Activated naive CD8-positive, alpha-beta T cell (primary cell): ENCODE results near the gene ZNF672.
A peak's percentile ranks its signal among the peaks of the same experiment; 100 is the strongest.

Source experiments
- H3K27ac Mint-ChIP-seq: one replicate; pipeline ENCODE4 v1.8.0; 2021; ENCODE audit warnings: mixed read lengths
- H3K27me3 Mint-ChIP-seq: one replicate; pipeline ENCODE4 v1.8.0; 2021; ENCODE audit warnings: mixed read lengths
- H3K36me3 Mint-ChIP-seq: one replicate; pipeline ENCODE4 v1.8.0; 2021; ENCODE audit warnings: mixed read lengths
- H3K4me1 Mint-ChIP-seq: one replicate; pipeline ENCODE4 v1.8.0; 2021; ENCODE audit warnings: low read depth, mixed read lengths
- H3K4me3 Mint-ChIP-seq: one replicate; pipeline ENCODE4 v1.8.0; 2021; ENCODE audit warnings: mild to moderate bottlenecking, mixed read lengths
- H3K9me3 Mint-ChIP-seq: one replicate; pipeline ENCODE4 v1.8.0; 2021; ENCODE audit warnings: low read depth, mixed read lengths

Gene ZNF672

DNA sequence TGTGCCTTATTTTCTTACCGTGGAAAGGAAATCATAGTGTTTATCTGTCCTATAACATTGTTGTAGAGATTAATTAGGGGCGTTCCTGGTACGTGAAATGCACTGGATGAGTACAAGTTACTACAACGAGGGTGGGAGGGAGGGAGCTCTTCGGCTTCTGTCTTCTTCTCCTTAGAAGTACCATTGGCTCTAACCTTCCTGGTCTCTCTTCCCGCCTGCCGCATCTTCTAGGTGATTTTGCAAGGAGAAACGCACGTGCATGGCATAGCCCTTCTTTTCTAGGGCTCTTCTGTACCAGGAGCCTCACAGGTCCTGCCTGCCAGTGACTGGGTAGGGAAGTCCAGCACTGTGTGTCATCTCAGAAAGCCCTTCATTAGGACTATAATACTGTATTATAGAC lies 29.1 kb upstream of the ZNF672 start:
- Mint-ChIP-seq H3K27me3 (peaks cover under 1% of the 10 kb centered on the region), H3K27ac (no peak overlapping the region), H3K4me3 (no peak overlapping the region), H3K9me3 (no peaks in the 10 kb centered on the region), H3K4me1 (peaks cover 11% of the 10 kb centered on the region), H3K36me3 (peaks cover 2% of the 10 kb centered on the region)

DNA sequence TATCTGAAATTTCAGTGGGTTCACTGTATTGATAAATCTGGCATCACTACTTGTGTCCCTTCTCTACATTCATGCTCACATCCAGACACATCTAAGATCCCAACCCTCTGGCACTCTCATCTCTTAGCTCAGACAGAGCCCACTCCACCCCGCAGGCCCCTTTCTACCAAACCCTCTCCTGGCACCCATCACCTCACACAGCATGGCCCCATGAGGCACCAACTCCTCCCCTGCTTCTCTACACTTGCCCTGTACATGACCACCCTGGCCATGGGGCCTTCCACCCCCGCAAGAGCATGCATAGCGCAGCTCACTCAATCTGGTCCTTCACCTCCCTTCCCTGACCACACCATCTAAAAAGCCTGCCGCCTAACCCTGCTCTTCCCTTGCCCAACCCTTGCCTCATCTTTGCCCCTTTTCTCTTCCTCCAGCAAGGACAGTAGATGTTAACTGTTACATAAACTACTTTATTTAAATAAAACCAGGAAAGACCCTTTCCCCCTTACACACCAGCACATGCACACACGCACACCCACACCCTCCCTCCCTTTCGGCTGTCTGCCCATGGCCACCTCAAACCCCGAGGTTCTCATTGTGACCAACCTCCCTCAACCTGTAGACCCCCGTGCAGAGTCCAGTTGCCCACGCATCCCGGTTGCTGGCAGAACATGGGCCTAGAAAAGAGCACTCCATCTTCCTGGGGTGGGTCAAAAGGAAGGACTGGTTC lies 27.9 kb upstream of the ZNF672 start:
- peaks cover 5% of the 10 kb centered on the region for H3K36me3 Mint-ChIP-seq
- no peaks in the 10 kb centered on the region for H3K9me3 Mint-ChIP-seq
- no peaks in the 10 kb centered on the region for H3K27me3 Mint-ChIP-seq
- H3K27ac Mint-ChIP-seq: peak overlapping the region; percentile 47
- no peak overlapping the region for H3K4me3 Mint-ChIP-seq
- H3K4me1 Mint-ChIP-seq: peaks cover 4% of the 10 kb centered on the region

GRCh38 chr1:248810727-248811513 lies 27.1 kb upstream of the ZNF672 start:
- peaks cover 6% of the 10 kb centered on the region for H3K4me1 Mint-ChIP-seq
- no peak overlapping the region for H3K4me3 Mint-ChIP-seq
- H3K27me3 Mint-ChIP-seq: no peaks in the 10 kb centered on the region
- H3K9me3 Mint-ChIP-seq: no peaks in the 10 kb centered on the region
- peaks cover 5% of the 10 kb centered on the region for H3K36me3 Mint-ChIP-seq
- no peak overlapping the region for H3K27ac Mint-ChIP-seq

GRCh38 chr1:248811514-248812490 lies 26.2 kb upstream of the ZNF672 start:
- no peaks in the 10 kb centered on the region for H3K9me3 Mint-ChIP-seq
- peaks cover 12% of the 10 kb centered on the region for H3K4me1 Mint-ChIP-seq
- H3K27me3 Mint-ChIP-seq: no peaks in the 10 kb centered on the region
- no peak overlapping the region for H3K4me3 Mint-ChIP-seq
- H3K27ac Mint-ChIP-seq: no peak overlapping the region
- H3K36me3 Mint-ChIP-seq: peaks cover 5% of the 10 kb centered on the region

GRCh38 chr1:248812736-248813425 lies 25.1 kb upstream of the ZNF672 start:
- H3K9me3 Mint-ChIP-seq: no peaks in the 10 kb centered on the region
- peaks cover 22% of the 10 kb centered on the region for H3K4me1 Mint-ChIP-seq
- H3K4me3 Mint-ChIP-seq: no peak overlapping the region
- peaks cover 5% of the 10 kb centered on the region for H3K36me3 Mint-ChIP-seq
- H3K27me3 Mint-ChIP-seq: no peaks in the 10 kb centered on the region
- H3K27ac Mint-ChIP-seq: no peak overlapping the region

DNA sequence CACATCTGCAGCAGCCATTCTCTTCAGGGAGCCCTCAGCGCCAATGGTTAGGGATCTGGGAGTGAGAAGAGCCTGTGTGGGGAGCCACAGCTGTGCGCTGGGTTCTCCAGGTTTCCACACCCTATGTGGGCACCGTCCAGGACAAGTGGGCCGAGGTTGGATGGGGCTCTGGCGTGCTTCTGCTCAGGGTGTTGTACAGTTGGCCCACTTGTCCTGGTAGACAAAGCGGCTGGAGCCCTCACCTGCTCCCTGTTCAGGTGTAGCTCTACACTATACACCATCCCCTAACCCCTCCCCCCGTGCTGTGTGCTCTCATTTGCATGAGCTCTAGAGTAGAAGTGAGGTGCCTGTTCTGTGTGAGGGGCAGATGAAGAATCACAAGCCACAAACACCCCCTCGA lies 24.5 kb upstream of the ZNF672 start:
- Mint-ChIP-seq H3K9me3 (no peaks in the 10 kb centered on the region), H3K27ac (no peak overlapping the region), H3K27me3 (no peaks in the 10 kb centered on the region), H3K4me1 (peaks cover 27% of the 10 kb centered on the region), H3K36me3 (peaks cover 5% of the 10 kb centered on the region), H3K4me3 (no peak overlapping the region)

- no peak overlapping the region for H3K4me3 Mint-ChIP-seq
- H3K27ac Mint-ChIP-seq: no peak overlapping the region
- no peaks in the 10 kb centered on the region for H3K27me3 Mint-ChIP-seq
- no peaks in the 10 kb centered on the region for H3K9me3 Mint-ChIP-seq
- peaks cover 33% of the 10 kb centered on the region for H3K4me1 Mint-ChIP-seq
- H3K36me3 Mint-ChIP-seq: peaks cover 5% of the 10 kb centered on the region
Observed at GRCh38 chr1:248814351-248814750, 23.7 kb upstream of the ZNF672 start.

DNA sequence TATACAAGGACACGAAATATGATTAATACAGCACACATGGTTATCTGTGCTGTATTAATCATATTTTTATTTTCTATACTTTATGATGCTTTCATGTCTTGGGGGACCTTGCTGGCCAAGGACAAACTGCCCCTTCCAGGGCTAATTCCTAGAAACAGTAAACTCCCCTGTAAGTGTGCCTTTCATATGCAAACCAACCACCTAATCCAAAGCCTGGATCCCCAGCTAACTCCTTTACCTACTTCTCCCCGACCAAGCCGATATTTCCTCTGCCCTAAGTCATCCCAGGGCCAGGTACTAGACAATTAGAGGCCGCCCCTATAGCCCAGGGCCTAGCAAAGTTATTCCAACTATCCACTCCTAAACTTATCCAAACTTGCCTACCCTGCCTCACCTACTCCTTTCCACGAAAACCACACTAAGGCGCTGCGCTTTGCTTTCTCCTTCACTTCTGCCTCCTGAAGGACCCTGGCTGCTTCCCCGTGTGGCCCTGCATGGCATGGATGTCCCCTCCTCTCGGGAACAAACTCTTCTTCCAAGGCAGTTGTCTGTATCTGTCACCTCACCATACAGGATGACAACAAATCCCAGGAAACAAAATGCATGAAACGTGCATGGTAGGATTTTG lies 22.5 kb upstream of the ZNF672 start:
- Mint-ChIP-seq H3K4me3 (peak overlapping the region; percentile 28), H3K4me1 (peaks cover 40% of the 10 kb centered on the region)

GRCh38 chr1:248816042-248816851 lies 21.8 kb upstream of the ZNF672 start:
- Mint-ChIP-seq H3K4me1 (peaks cover 47% of the 10 kb centered on the region), H3K4me3 (peak overlapping the region; percentile 63), H3K27ac (peak overlapping the region; percentile 83), H3K9me3 (no peaks in the 10 kb centered on the region), H3K36me3 (peaks cover 5% of the 10 kb centered on the region), H3K27me3 (no peaks in the 10 kb centered on the region)

More for the DNA sequence above, 22.5 kb upstream of the ZNF672 start:
- Mint-ChIP-seq H3K9me3 (no peaks in the 10 kb centered on the region), H3K27me3 (no peaks in the 10 kb centered on the region), H3K36me3 (peaks cover 5% of the 10 kb centered on the region), H3K27ac (peak overlapping the region; percentile 83)

- H3K9me3 Mint-ChIP-seq: no peaks in the 10 kb centered on the region
- H3K27ac Mint-ChIP-seq: peak overlapping the region; percentile 83
- peaks cover 5% of the 10 kb centered on the region for H3K36me3 Mint-ChIP-seq
- peak overlapping the region; percentile 63 for H3K4me3 Mint-ChIP-seq
- H3K4me1 Mint-ChIP-seq: peaks cover 55% of the 10 kb centered on the region
- H3K27me3 Mint-ChIP-seq: no peaks in the 10 kb centered on the region
Observed at GRCh38 chr1:248817065-248817464, 21.0 kb upstream of the ZNF672 start.

- H3K36me3 Mint-ChIP-seq: peaks cover 4% of the 10 kb centered on the region
- peaks cover 70% of the 10 kb centered on the region for H3K4me1 Mint-ChIP-seq
- peak overlapping the region; percentile 68 for H3K27ac Mint-ChIP-seq
- peak overlapping the region; percentile 56 for H3K4me3 Mint-ChIP-seq
- H3K9me3 Mint-ChIP-seq: no peaks in the 10 kb centered on the region
- H3K27me3 Mint-ChIP-seq: no peaks in the 10 kb centered on the region
Observed at GRCh38 chr1:248818505-248819374, 19.3 kb upstream of the ZNF672 start.

- H3K4me1 Mint-ChIP-seq: peaks cover 82% of the 10 kb centered on the region
- peak overlapping the region; percentile 61 for H3K27ac Mint-ChIP-seq
- H3K9me3 Mint-ChIP-seq: no peaks in the 10 kb centered on the region
- H3K4me3 Mint-ChIP-seq: no peak overlapping the region
- no peaks in the 10 kb centered on the region for H3K27me3 Mint-ChIP-seq
- peaks cover 2% of the 10 kb centered on the region for H3K36me3 Mint-ChIP-seq
Observed at GRCh38 chr1:248820041-248820585, 17.9 kb upstream of the ZNF672 start.
